K562 (cell line): Measurements from ENCODE around the gene KNOP1. TPM values are rescaled to one million over a fixed set of nuclear protein-coding genes. Genes with fewer than 3 reads are reported as not detected.
A peak's percentile ranks its signal among the peaks of the same experiment; 100 is the strongest.

Experiments used
- ADNP ChIP-seq: fragments of 200-800 bp; sonication (Bioruptor generic); IDR thresholded peaks from 2 replicates; pipeline ENCODE4 v1.6.1; 2016; ENCODE audit warnings: missing genetic modification characterization, missing compliant biosample characterization
- CUX1 ChIP-seq: fragments of 200-800 bp; sonication (Bioruptor generic); IDR thresholded peaks from 2 replicates; pipeline ENCODE4 v1.6.1; 2016; ENCODE audit warnings: missing genetic modification characterization, missing compliant biosample characterization
- FOXK1 ChIP-seq: sonication (generic); formaldehyde crosslinking; IDR thresholded peaks from 2 replicates; pipeline ENCODE4 v1.8.0; 2022; ENCODE audit warnings: missing genetic modification reagents, mild to moderate bottlenecking, borderline replicate concordance
- HNRNPLL ChIP-seq: fragments of 200-400 bp; formaldehyde crosslinking; IDR thresholded peaks from 2 replicates; pipeline ENCODE4 v1.6.1; 2017; ENCODE audit warnings: low read length, low read depth, mild to moderate bottlenecking; ENCODE audit not compliant: poor library complexity, severe bottlenecking
- MXI1 ChIP-seq: IDR thresholded peaks from 2 replicates; pipeline ENCODE4 v1.6.1; 2011; ENCODE audit warnings: low read depth, mild to moderate bottlenecking, improper control_type of control experiment, low read length
- NFRKB ChIP-seq: fragments of 450-650 bp; IDR thresholded peaks from 2 replicates; pipeline ENCODE4 v1.6.1; 2016; ENCODE audit warnings: low read depth
- NONO ChIP-seq, 2 experiments: fragments of 200-400 bp in 1 of 2; fragments of 450-650 bp in 1 of 2; formaldehyde crosslinking in 1 of 2; IDR thresholded peaks; 2 replicates each; pipeline ENCODE4 v1.6.1; 2017; ENCODE audit warnings: low read depth in 2 of 2, mild to moderate bottlenecking in 2 of 2, moderate library complexity in 2 of 2, low read length in 1 of 2
- TARDBP ChIP-seq: fragments of 450-650 bp; IDR thresholded peaks from 2 replicates; pipeline ENCODE4 v1.6.1; 2016
- ZBTB40 ChIP-seq, 2 experiments: fragments of 450-650 bp in 1 of 2; sonication (generic) in 1 of 2; formaldehyde crosslinking in 1 of 2; IDR thresholded peaks; 2 replicates each; pipeline versions ENCODE4 v1.7.1 to v1.9.0; 2016 to 2022; ENCODE audit warnings: inconsistent platforms in 1 of 2, mild to moderate bottlenecking in 1 of 2, missing genetic modification reagents in 1 of 2
- ZBTB7A ChIP-seq: IDR thresholded peaks from 2 replicates; pipeline ENCODE4 v1.6.1; 2011; ENCODE audit warnings: low read depth, mild to moderate bottlenecking, low read length, moderate library complexity, borderline replicate concordance; ENCODE audit not compliant: control insufficient read depth
- ZNF232 ChIP-seq: sonication (generic); formaldehyde crosslinking; IDR thresholded peaks from 2 replicates; pipeline ENCODE4 v1.8.0; 2022; ENCODE audit warnings: mild to moderate bottlenecking, missing genetic modification reagents
- polyA plus RNA-seq, 8 experiments: library from polyadenylated mRNA; depleted of rRNA in 4 of 8; stranded (reverse) in 5 of 8; unstranded in 3 of 8; fragments of >200 nt; fragmentation: Nextera tagmentation in 2 of 8; fragmentation: Illumina TruSeq in 1 of 8; extraction: Ambion mirVana in 2 of 8; extraction: Trizol in 1 of 8; gene quantifications; 2 replicates each; pipeline versions ENCODE4 v1.2.1 to v1.2.3, GENCODE V29; 2011 to 2014; ENCODE audit warnings: inconsistent platforms in 1 of 8, missing spikeins in 1 of 8
- total RNA-seq, 7 experiments: library from RNA; depleted of rRNA in 6 of 7; stranded (reverse); fragments of >200 nt in 6 of 7; fragmentation: Illumina TruSeq in 2 of 7; extraction: Trizol in 2 of 7; gene quantifications; 2 replicates each; pipeline versions ENCODE4 v1.2.1 to v1.2.3, GENCODE V29; 2011 to 2021; ENCODE audit warnings: low replicate concordance in 1 of 7

KNOP1 gene
- total and polyA plus RNA-seq, 9 of the 15 experiments (the other 6 are each of a cell fraction or from before 2014, with no cell fraction given), result 22.4 to 57.6 (median 39.3) TPM

- 0 out of 4 replicates have a peak, but pooled peaks of 1 of the 2 experiments have one; percentile 62 for TF ChIP-seq NONO (IDR thresholded peaks at IDR 0.05; ENCODE audit: low read depth in 2 of 2, low read length in 1 of 2)
- TF ChIP-seq TARDBP, result 0 out of 2 replicates have a peak, but pooled peaks have one; percentile 14
- TF ChIP-seq MXI1, result peak; percentile 94
- no peak for TF ChIP-seq FOXK1 (CRISPR knock-in tag)
- TF ChIP-seq HNRNPLL, result peak; percentile 91
- TF ChIP-seq ZBTB40 (IDR thresholded peaks at IDR 0.05), result peak; percentile 98
- TF ChIP-seq ZBTB40 (CRISPR knock-in tag; IDR thresholded peaks at IDR 0.05), result no peak
- peak; percentile 21; the same call in 1 of the 2 replicates for TF ChIP-seq NFRKB
- no peak for TF ChIP-seq ADNP (tag)
- TF ChIP-seq ZNF232 (CRISPR knock-in tag), result no peak
- peak; percentile 55; the same call in 1 of the 2 replicates for TF ChIP-seq ZBTB7A
- TF ChIP-seq CUX1 (CRISPR knock-in tag), result no peak
Measured at GRCh38 chr16:19717741-19718623, at the start of gene KNOP1, which contains the start of gene IQCK (continued).
